Left ventricle myocardium inferior (tissue), 1 donor: ENCODE data around the gene MBD2. TPM values are rescaled to one million over a fixed set of nuclear protein-coding genes. Genes with fewer than 3 reads are reported as not detected.

Experiments
- DNase-seq: peaks from one replicate; pipeline ENCODE4 v3.0.0-alpha.2; 2020
- H3K27ac ChIP-seq: fragments of 200-600 bp; replicated peaks from 2 replicates; pipeline ENCODE4 v1.8.0; 2021
- H3K27me3 ChIP-seq: fragments of 200-600 bp; 2 replicates; pipeline ENCODE4 v1.8.0; 2021; ENCODE audit warnings: low read depth
- H3K36me3 ChIP-seq: fragments of 200-600 bp; 2 replicates; pipeline ENCODE4 v1.8.0; 2021
- H3K4me1 ChIP-seq: fragments of 200-600 bp; 2 replicates; pipeline ENCODE4 v1.8.0; 2021
- H3K4me3 ChIP-seq: fragments of 200-600 bp; 2 replicates; pipeline ENCODE4 v1.8.0; 2021; ENCODE audit warnings: mild to moderate bottlenecking, moderate library complexity
- H3K9me3 ChIP-seq: fragments of 200-600 bp; replicated peaks from 2 replicates; pipeline ENCODE4 v1.8.0; 2021
- CTCF ChIP-seq: fragments of 200-600 bp; IDR thresholded peaks from 2 replicates; pipeline ENCODE4 v1.8.0; 2021; ENCODE audit warnings: antibody characterized with exemption, mild to moderate bottlenecking, borderline replicate concordance
- intact Hi-C: fragments of 100-400 bp; cut with micrococcal nuclease; formaldehyde crosslinking; loops from one replicate; pipeline ENCODE4 v1.11.0; 2022
- long read RNA-seq: library from polyadenylated mRNA; unstranded; transcript quantifications from one replicate; pipeline ENCODE4 v2.0.0, GENCODE V29; 2021
- total RNA-seq: library from RNA; stranded (reverse); fragmentation: NEBNext Ultra II Directional; extraction: Animal tissue kit (Norgen Biotek cat#: 25700); gene quantifications from one replicate; pipeline ENCODE4 v1.2.1, GENCODE V29; 2021
- donor health status: DM: no; HTN: yes; CAD: no; lungs with severe emphysema.

MBD2 gene, protein sequence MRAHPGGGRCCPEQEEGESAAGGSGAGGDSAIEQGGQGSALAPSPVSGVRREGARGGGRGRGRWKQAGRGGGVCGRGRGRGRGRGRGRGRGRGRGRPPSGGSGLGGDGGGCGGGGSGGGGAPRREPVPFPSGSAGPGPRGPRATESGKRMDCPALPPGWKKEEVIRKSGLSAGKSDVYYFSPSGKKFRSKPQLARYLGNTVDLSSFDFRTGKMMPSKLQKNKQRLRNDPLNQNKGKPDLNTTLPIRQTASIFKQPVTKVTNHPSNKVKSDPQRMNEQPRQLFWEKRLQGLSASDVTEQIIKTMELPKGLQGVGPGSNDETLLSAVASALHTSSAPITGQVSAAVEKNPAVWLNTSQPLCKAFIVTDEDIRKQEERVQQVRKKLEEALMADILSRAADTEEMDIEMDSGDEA
- 43.7 TPM for total RNA-seq
- long read RNA-seq, full-length matches to known transcripts = 78 of 83 reads
- long read RNA-seq, partial matches to known transcripts = 0 of 83 reads
- long read RNA-seq, other reads (novel, unspliced or antisense) = 5 of 83 reads

GRCh38 chr18:54224379-54225014 lies at the start of gene MBD2:
TSS of gene MBD2 (minus strand) at chr18:54224669. CDS start at chr18:54224559, 110 bp downstream.
- Histone ChIP-seq H3K4me3 (peak within 1 kb of the TSS; percentile 77), H3K36me3 (no peaks in the 10 kb centered on the region), H3K27me3 (no peaks in the 10 kb centered on the region), H3K9me3 (no peaks in the 10 kb centered on the region), H3K4me1 (peaks cover 42% of the 10 kb centered on the region), H3K27ac (peak within 1 kb of the TSS; percentile 86)
- intact Hi-C loops = no loop called here
- DNase-seq = peak; percentile 96
- peak; percentile 45 for TF ChIP-seq CTCF

DNA sequence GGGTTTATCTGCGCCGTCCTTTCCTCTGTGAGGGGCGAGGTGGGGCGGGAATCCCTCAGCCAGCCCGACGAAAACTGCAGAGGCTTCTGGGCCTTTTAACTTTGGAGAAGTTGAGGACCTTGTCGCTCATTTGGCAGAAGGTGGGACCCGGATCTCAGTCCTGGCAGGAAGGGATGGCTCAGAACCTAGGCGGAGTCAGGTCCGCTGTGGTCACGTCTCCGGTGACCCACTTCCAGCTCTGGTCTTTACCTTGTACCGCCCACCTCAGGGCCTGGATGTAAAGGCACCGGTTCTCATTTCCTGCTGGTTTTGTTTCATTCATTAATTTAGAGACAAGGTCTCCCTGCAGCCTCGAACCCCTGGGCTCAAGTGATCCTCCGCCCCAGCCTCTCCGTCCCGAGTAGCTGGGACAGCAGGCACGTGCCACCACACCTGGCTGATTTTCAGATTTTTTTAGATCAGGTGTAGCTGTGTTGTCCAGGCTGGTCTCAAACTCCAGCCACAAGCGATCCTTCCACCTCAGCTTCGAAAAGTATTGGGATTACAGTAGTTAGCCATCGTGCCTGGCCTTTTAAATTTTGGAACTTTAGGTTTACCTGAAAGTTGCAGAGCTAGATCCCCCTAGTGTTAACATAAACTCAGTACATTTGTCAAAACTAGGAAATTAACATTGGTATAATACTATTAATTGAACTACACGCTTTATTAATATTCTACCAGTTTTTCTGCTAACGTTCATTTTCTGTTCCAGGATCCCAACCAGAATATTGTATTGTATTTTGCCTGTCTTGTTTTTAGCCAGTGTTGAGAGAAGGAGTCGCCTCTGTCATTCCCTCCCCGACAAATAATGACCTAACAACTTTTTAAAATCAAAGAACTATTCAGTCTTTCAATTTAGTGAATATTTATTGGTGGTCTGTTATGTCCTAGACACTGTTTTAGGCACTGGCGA lies 45.7 kb upstream of the MBD2 start:
- TF ChIP-seq CTCF = peak; percentile 57
- Histone ChIP-seq H3K4me3 (peak overlapping the region; percentile 84), H3K27ac (peak overlapping the region; percentile 94), H3K9me3 (no peaks in the 10 kb centered on the region), H3K4me1 (peaks cover 17% of the 10 kb centered on the region), H3K36me3 (peaks cover 4% of the 10 kb centered on the region), H3K27me3 (no peaks in the 10 kb centered on the region)
- intact Hi-C loops = no loop called here
- no peak for DNase-seq

GRCh38 chr18:54268751-54269150 lies 44.3 kb upstream of the MBD2 start:
- peak overlapping the region; percentile 84 for H3K4me3 ChIP-seq
- H3K9me3 ChIP-seq = no peaks in the 10 kb centered on the region
- no peaks in the 10 kb centered on the region for H3K27me3 ChIP-seq
- no peaks in the 10 kb centered on the region for H3K36me3 ChIP-seq
- peaks cover 17% of the 10 kb centered on the region for H3K4me1 ChIP-seq
- DNase-seq = no peak
- peak overlapping the region; percentile 94 for H3K27ac ChIP-seq
- intact Hi-C loops = no loop called here
- TF ChIP-seq CTCF = no peak

DNA sequence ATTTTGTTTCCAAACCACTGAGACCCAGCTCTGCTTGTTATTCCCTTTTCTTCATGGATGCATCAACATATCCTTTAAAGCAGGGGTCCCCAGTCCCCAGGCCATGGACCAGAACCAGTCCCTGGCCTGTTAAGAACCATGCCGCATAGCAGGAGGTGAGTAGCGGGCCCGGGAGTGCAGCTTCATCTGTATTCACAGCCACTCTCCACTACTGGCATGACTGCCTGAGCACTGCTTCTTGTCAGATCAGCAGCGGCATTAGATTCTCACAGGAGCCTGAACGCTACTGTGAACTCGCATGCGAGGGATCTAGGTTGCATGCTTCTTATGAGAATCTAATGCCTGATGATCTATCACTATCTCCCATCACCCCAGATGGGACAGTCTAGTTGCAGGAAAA lies 43.2 kb upstream of the MBD2 start:
- no peak for TF ChIP-seq CTCF
- intact Hi-C loops = no loop called here
- Histone ChIP-seq H3K27me3 (no peaks in the 10 kb centered on the region), H3K27ac (no peak overlapping the region), H3K4me3 (no peak overlapping the region), H3K36me3 (no peaks in the 10 kb centered on the region), H3K9me3 (no peaks in the 10 kb centered on the region), H3K4me1 (peaks cover 17% of the 10 kb centered on the region)
- DNase-seq = no peak

- intact Hi-C loops = no loop called here
- DNase-seq = no peak
- H3K9me3 ChIP-seq = no peaks in the 10 kb centered on the region
- H3K27me3 ChIP-seq = no peaks in the 10 kb centered on the region
- H3K27ac ChIP-seq = no peak overlapping the region
- H3K4me3 ChIP-seq = no peak overlapping the region
- TF ChIP-seq CTCF = no peak
- H3K4me1 ChIP-seq = no peaks in the 10 kb centered on the region
- H3K36me3 ChIP-seq = no peaks in the 10 kb centered on the region
These were observed 39.5 kb upstream of the MBD2 start for GRCh38 chr18:54263904-54264336.
